Ovary (tissue), 3 donors: ENCODE data around the gene BDKRB1.

ENCODE experiments used
- EP300 ChIP-seq: sonication (generic); formaldehyde crosslinking; IDR thresholded peaks from one replicate; pipeline ENCODE4 v1.6.1; 2017; ENCODE audit warnings: antibody characterized with exemption
- TF ChIP-seq, protein P1 (sequence below), 3 donors: fragments of 450-650 bp in 2 of 3; fragments of 200-600 bp in 1 of 3; IDR thresholded peaks; one replicate each; pipeline versions ENCODE4 v1.5.1 to v1.8.0; 2016 to 2022; ENCODE audit warnings: antibody characterized with exemption in 3 of 3, mild to moderate bottlenecking in 1 of 3
- donor health status: DM: no; HTN: no; CAD: no.

DNA sequence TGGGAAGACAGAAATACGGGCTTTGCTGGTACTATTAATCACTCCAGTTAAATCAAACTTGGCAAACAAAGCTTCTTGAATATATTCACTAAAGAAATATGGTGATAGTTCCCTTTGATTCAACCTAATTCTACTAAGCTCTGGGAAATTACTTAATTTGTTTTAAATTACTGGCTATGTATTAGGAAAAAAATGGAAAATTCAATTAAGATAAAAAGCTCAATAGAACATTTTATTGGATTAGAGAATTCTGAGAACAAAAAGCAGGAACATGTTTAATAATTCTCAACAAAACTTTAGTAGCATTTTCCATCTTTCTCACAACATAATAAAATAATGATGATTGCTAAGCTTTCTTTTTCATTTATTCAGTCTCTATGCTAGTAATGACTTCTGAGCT, 30.2 kb downstream of the BDKRB1 start:
- TF ChIP-seq, protein P1, sequence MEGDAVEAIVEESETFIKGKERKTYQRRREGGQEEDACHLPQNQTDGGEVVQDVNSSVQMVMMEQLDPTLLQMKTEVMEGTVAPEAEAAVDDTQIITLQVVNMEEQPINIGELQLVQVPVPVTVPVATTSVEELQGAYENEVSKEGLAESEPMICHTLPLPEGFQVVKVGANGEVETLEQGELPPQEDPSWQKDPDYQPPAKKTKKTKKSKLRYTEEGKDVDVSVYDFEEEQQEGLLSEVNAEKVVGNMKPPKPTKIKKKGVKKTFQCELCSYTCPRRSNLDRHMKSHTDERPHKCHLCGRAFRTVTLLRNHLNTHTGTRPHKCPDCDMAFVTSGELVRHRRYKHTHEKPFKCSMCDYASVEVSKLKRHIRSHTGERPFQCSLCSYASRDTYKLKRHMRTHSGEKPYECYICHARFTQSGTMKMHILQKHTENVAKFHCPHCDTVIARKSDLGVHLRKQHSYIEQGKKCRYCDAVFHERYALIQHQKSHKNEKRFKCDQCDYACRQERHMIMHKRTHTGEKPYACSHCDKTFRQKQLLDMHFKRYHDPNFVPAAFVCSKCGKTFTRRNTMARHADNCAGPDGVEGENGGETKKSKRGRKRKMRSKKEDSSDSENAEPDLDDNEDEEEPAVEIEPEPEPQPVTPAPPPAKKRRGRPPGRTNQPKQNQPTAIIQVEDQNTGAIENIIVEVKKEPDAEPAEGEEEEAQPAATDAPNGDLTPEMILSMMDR (IDR thresholded peaks at IDR 0.05): no peak
- no peak for TF ChIP-seq EP300
